GM23248 (cell line): ENCODE data around the gene SCYL3.

ENCODE experiments used
- EZH2 ChIP-seq: fragments of 200-600 bp; sonication (generic); IDR thresholded peaks from 2 replicates; pipeline ENCODE4 v1.6.1; 2018; ENCODE audit warnings: antibody characterized with exemption, mild to moderate bottlenecking; ENCODE audit not compliant: insufficient read depth, poor library complexity, severe bottlenecking
- EZH2phosphoT487 ChIP-seq: fragments of 200-600 bp; sonication (generic); IDR thresholded peaks from 2 replicates; pipeline ENCODE4 v1.6.1; 2018; ENCODE audit warnings: antibody characterized with exemption, moderate library complexity, mild to moderate bottlenecking, low read depth; ENCODE audit not compliant: insufficient read depth

DNA sequence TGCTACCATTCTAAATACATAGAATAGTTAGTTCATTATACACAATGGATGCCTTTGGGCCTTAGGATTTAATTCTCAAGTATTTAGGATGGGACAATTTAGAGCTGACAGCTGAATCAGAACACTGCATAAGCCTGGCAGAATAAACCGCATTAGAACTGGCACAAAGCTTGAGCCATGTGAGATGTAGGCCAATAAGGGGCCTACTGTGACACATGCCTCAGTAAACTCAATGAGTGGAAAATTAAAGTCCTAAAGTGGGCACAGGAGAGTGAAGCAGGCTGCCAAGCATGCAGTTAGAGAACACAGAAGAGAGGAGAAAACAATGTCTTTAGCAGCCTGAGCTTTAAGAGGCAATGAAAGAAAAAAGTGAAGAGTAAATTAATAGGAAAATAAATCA, 24.3 kb downstream of the SCYL3 start:
- TF ChIP-seq EZH2 (no peak), EZH2phosphoT487 (no peak)
